ENCODE measurements around the gene CRIP2.

The CRIP2 gene

DNA sequence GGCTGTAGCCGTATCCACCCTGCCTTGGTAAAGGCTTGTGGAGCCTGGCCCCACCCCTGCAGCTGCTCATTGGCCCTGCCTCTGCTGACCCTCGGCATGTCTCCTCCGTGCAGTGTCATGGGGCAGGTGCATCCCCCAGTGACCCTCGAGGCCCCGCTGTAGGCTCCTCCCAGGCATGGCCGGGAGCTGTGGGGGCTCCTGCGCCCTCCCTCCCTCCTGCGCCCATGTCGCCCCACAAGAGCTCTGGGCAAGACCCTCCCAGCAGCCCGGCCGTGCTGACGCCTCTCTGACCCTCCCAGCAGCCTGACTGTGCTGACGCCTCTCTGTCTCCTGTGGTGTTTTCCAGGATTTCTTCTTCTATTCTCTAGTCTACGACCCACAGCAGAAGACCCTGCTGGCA, 20.8 kb upstream of the CRIP2 start:
- in situ Hi-C loops (cut with MboI; ENCODE audit: low pct_unique_long_range_greater_than_20kb, low sequenced_read_pairs, unreplicated experiment), result no loop called here
- no peak for DNase-seq (ENCODE audit: low spot score)
- TF ChIP-seq, protein P1, sequence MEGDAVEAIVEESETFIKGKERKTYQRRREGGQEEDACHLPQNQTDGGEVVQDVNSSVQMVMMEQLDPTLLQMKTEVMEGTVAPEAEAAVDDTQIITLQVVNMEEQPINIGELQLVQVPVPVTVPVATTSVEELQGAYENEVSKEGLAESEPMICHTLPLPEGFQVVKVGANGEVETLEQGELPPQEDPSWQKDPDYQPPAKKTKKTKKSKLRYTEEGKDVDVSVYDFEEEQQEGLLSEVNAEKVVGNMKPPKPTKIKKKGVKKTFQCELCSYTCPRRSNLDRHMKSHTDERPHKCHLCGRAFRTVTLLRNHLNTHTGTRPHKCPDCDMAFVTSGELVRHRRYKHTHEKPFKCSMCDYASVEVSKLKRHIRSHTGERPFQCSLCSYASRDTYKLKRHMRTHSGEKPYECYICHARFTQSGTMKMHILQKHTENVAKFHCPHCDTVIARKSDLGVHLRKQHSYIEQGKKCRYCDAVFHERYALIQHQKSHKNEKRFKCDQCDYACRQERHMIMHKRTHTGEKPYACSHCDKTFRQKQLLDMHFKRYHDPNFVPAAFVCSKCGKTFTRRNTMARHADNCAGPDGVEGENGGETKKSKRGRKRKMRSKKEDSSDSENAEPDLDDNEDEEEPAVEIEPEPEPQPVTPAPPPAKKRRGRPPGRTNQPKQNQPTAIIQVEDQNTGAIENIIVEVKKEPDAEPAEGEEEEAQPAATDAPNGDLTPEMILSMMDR (IDR thresholded peaks at IDR 0.05; ENCODE audit: extremely low read depth, insufficient read depth, missing control alignments), result no peak

DNA sequence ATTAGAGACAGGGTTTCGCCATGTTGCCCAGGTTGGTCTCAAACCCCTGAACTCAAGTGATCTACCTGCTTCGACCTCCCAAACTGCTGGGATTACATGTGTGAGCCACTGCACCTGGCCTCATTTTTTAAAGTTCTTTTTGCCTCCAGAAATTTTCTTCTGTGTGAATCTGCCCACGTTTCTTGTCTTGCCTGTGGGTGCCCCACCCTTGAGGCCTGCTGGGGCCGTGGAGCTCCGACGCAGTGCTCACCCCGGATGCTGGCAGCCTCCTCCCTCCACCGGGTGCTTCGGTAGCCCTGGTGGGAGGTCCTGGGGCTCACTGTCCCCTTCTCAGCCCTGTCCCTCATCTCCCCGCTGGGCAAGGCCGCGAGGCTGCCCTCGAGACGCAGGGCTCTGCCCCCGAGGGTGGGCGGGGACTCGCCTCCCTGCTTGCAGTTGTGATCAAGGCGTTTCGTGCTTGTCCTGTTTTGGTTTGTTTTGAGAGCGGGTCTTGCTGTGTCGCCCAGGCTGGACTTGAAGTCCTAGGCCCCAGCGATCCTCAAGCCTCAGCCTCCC, 19.5 kb upstream of the CRIP2 start:
- in situ Hi-C loops (cut with MboI; ENCODE audit: low pct_unique_long_range_greater_than_20kb, low sequenced_read_pairs, unreplicated experiment), result no loop called here
- DNase-seq (ENCODE audit: low spot score), result no peak
- TF ChIP-seq, protein P1 (IDR thresholded peaks at IDR 0.05; ENCODE audit: extremely low read depth, insufficient read depth, missing control alignments), result no peak

DNA sequence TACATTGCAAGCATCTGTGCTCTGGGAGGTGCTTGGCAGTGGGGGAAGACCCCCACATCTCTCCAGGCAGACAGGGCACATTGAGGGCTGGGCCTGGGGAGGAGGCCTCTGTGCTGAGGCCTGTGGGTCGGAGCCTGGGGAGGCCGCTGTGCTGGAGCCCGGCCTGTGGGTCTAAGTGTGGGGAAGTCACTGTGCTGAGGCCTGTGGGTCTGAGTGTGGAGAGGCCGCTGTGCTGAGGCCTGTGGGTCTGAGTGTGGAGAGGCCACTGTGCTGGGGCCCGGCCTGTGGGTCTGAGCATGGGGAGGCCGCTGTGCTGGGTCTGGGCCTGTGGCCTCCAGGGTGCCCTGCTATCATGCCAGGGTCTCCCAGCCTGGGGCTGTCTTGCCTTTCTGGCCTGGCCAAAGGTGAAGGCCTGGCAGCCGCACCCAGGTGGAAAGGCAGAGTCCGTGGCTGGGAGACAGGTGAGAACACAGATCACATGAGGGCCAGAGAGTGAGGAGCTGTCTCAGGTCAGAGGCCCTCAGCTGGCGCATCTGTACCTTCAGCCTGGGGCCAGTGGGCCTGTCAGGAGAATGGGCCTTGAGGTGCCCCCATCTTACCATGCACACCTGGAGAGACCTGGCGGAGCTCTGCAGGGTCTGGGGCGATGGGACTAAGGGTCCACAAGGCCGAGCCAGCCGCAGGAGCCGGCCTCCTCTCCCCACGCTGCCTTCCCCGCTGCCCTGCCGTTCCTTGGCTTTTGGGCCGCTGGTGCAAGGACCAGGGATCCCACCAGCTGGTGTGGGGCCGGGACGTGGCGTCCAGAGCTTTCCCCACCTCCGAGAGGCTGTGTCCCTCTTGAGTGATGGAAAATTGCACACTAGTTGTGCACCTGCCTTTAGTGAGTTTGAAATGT, 18.6 kb upstream of the CRIP2 start:
- no peak for DNase-seq (ENCODE audit: low spot score)
- in situ Hi-C loops (cut with MboI; ENCODE audit: low pct_unique_long_range_greater_than_20kb, low sequenced_read_pairs, unreplicated experiment), result no loop called here
- TF ChIP-seq, protein P1 (IDR thresholded peaks at IDR 0.05; ENCODE audit: extremely low read depth, insufficient read depth, missing control alignments), result no peak

DNA sequence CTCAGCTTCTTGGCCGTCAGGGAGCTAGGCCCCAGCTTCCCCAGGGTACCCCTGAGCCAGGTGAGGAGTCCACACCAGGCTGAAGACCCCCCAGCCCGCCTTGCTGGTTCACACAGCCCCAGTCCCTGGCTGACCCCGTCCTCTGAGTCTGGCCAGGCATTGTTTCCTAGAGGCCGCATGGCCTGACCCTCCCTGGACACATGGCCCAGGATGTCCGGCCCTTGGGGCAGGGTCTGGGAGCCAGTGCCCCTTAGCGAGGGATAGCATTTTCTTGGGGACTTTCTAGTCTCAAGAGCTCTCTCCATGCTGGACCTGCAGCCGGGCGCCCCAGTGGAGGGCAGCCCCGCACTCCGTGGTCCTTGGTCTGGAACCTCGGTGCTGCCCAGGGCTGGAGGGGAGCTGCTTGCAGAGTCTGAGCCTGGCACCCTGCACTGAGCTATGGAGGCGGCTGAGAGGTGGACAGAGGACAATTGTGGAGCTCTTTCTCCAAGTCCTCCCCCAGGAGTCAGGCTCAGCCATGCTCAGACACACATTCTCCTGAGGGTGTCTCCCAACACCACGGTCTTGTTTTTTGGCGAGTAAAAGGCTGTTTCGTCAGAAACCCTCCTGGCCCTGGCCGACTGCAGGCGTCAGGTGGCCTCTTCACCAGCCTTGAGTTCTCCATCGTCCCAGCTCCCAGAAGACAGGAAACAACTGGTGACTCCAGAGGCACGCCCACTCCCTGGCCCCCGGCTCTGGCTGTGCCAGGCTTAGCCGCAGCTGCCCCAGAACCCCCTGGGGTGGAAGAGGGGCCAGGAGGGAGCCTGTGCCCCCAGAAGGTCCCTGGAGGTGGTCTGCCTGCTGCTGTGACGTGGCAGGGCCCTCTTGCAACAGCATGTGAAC, 17.6 kb upstream of the CRIP2 start:
- TF ChIP-seq, protein P1 (IDR thresholded peaks at IDR 0.05; ENCODE audit: extremely low read depth, insufficient read depth, missing control alignments), result no peak
- in situ Hi-C loops (cut with MboI; ENCODE audit: low pct_unique_long_range_greater_than_20kb, low sequenced_read_pairs, unreplicated experiment), result no loop called here
- no peak for DNase-seq (ENCODE audit: low spot score)

DNA sequence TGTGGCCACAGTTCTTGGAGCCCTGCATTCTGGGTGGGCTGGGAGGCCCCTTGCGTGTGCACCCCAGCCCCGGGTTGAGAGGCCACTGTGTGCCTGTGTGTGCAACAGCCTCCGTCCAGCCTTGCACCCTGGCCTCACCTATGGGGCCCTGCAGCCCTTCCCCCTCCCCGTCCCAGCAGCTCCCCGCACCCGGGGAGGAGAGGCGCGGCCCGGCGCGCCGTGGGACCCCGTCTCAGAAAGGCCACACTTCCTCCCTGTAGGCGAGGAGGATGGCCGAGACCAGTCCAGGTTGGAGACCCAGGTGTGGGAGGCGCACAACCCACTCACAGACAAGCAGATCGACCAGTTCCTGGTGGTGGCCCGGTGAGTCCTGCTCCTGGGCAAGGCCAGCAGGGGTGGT, 16.6 kb upstream of the CRIP2 start:
- DNase-seq (ENCODE audit: low spot score), result no peak
- in situ Hi-C loops (cut with MboI; ENCODE audit: low pct_unique_long_range_greater_than_20kb, low sequenced_read_pairs, unreplicated experiment), result no loop called here

DNA sequence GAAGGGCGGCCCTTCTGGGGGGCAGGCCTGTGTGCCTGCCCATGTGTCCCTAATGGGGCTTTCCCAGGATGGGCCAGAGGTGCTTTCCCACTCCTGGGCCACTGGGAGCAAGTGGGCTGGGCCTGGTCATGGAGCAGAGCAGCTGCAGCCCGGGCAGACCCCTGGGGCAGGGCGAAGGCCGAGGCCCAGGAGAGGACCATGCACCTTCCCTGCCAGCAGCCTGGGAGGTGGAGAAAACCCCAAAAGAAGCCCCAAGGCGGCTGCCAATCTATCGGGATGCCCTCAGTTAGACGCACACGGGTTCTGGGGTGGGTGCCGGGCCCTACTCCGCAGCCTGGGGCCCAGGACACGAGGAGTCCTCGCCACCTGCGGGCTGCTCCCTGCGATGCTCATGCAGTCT, 16.1 kb upstream of the CRIP2 start:
- in situ Hi-C loops (cut with MboI; ENCODE audit: low pct_unique_long_range_greater_than_20kb, low sequenced_read_pairs, unreplicated experiment), result no loop called here
- TF ChIP-seq, protein P1 (IDR thresholded peaks at IDR 0.05; ENCODE audit: extremely low read depth, insufficient read depth, missing control alignments), result no peak
- no peak for DNase-seq (ENCODE audit: low spot score)

More for the DNA sequence above, 16.6 kb upstream of the CRIP2 start:
- TF ChIP-seq, protein P1 (IDR thresholded peaks at IDR 0.05; ENCODE audit: extremely low read depth, insufficient read depth, missing control alignments), result no peak

All from GM13977 (cell line).